HG03095 (cell line): ENCODE data around the gene CAPZA1.
"Not testable (repeated sequence)": the region's sequence is repeated elsewhere in the genome, so short reads cannot be mapped to it uniquely, and the experiment has no call there.

Experiments
- ATAC-seq: cut with Tn5 transposase; IDR thresholded peaks from one replicate; pipeline ENCODE4 v1.9.1; 2021; ENCODE audit warnings: moderate library complexity; ENCODE audit not compliant: unreplicated experiment

CAPZA1 gene

GRCh38 chr1:112626887-112627286, 7.3 kb downstream of the CAPZA1 start:
- no peak for ATAC-seq

DNA sequence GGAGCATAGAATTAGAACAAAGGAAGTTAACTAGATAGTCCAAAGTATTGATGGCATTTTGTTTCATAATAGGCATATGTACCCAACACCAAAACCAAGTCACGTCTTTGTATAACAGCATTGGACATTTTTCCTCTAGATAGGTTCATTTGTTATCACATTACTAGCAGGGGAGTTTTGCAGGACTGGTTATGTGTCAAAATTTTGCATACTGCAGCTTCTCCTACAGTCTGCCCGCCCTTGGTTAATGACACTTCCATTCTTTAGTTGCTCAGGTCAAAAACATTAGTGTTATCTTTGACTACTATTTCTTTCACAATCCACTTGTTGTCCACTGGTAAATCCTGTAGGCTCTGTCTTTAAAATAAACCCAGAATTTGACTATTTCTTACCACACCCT, 8.9 kb downstream of the CAPZA1 start:
- no peak for ATAC-seq

DNA sequence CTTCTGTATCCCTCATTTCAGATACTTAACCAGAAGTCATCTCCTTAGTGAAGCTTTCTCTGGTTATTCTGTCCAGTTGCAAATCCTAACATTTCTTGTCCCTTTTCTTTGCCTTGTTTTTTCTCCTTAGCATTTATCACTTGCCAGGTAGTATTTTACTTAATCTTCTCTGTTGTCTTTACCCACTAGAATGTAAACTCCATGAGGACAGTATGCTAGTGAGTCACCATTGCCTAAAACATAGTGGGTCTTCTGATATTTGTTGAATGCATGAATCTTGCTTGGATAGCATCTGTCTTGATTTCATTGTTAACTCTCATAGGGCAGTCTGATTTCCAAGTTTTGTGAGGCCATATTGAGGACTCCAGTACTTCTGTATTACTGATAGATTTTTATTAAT, 9.6 kb downstream of the CAPZA1 start:
- ATAC-seq, result no peak

DNA sequence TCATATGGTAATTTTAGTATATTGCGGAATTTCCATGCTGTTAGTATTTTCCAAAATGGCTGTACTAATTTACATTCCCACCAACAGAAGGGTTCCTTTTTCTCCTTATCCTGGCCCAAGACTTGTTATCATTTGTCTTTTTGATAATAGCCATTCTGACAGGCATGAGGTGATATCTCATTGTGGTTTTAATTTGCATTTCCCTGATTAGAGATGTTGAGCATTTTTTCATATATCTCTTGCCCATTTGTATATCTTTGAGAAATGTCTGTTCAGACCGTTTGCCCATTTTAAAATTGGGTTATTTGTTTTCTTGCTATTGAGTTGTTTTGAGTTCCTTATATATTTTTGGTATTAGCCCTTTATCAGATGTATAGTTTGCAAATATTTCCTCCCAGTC, 14.0 kb downstream of the CAPZA1 start:
- no peak for ATAC-seq

GRCh38 chr1:112634367-112634766, 14.7 kb downstream of the CAPZA1 start:
- no peak for ATAC-seq

DNA sequence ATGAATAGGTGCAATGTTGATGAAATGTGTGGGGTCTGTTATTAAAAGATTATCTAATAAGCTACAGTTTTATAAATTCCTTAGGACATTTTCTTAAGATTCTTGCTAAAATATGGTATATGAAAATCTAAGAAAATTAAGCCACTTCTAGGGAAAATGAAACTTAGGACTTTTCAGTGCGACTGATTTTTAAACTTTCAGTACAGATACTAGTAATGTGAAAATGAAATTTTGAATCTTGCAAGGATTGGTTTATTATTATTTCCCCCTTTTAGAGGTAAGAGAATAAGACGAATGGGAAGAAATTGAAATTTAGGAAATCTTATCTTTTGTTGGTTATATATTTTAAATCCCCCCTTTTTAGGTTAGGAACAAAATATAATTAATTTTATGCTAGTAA, 16.4 kb downstream of the CAPZA1 start:
- no peak for ATAC-seq

- ATAC-seq, result no peak
Observed at GRCh38 chr1:112636597-112637253, 17.1 kb downstream of the CAPZA1 start.

GRCh38 chr1:112637254-112638109, 17.9 kb downstream of the CAPZA1 start:
- no peak for ATAC-seq

GRCh38 chr1:112638110-112638428, 18.4 kb downstream of the CAPZA1 start:
- ATAC-seq, result no peak

- not testable (repeated sequence) for ATAC-seq
Observed at GRCh38 chr1:112640437-112640836, 20.8 kb downstream of the CAPZA1 start.

GRCh38 chr1:112643080-112643479, 23.4 kb downstream of the CAPZA1 start:
- ATAC-seq, result no peak

DNA sequence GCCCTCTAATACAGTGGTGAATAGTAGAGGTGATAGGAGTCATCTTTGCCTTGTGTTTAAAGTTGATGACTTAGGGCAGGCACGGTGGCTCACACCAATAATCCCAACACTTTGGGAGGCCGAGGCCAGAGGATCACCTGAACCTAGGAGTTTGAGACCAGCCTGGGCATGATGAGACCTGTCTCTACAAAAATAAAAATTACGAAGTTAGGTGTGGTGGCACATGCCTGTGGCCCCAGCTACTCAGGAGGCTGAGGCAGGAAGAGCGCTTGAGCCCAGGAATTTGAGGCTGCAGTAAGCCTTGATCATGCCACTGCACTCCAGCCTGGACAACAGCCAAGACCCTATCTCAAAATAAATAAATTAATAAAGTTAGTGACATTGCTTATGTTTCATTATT, 26.6 kb downstream of the CAPZA1 start:
- ATAC-seq, result no peak

- no peak for ATAC-seq
Observed at GRCh38 chr1:112651205-112651604, 31.6 kb downstream of the CAPZA1 start.

- no peak for ATAC-seq
Observed at GRCh38 chr1:112665857-112666256, 46.2 kb downstream of the CAPZA1 start.

DNA sequence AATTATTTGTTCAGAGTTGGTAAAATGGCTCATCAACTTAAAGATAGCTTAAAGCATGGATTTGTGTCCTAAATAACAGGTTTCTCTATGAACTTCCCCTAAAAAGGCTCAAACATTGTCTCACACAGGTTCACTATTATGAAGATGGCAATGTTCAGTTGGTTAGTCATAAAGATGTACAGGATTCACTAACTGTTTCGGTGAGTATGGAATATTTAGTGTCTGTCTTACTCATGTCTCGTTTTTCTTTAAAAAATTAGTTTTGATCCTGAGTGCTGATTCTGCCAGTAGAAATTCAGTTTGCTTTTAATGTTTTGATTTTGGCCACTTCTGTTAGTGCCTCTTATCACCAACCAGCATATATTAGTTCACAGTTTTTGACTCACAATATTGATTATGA, 47.3 kb downstream of the CAPZA1 start:
- ATAC-seq, result no peak

DNA sequence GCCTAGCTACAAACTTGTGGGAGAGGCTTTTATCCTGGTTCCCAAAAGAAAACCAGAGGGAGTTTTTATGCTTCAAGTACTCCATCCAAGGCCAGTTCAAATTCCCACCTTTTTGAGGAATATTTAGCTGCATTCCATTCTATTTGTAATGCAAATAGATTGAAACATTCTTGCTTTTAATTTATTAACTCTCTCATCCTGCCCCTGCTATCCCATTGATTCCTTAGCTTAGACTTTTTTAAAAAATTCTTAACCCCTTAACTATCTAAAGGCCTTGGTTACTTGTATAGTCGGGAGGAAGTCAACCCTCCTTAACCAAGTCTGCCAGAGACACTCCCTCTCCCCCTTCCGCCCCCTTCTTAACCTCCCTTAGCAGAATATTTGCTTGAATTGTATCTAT, 52.4 kb downstream of the CAPZA1 start:
- ATAC-seq, result no peak

GRCh38 chr1:112672842-112673241, 53.2 kb downstream of the CAPZA1 start:
- no peak for ATAC-seq

DNA sequence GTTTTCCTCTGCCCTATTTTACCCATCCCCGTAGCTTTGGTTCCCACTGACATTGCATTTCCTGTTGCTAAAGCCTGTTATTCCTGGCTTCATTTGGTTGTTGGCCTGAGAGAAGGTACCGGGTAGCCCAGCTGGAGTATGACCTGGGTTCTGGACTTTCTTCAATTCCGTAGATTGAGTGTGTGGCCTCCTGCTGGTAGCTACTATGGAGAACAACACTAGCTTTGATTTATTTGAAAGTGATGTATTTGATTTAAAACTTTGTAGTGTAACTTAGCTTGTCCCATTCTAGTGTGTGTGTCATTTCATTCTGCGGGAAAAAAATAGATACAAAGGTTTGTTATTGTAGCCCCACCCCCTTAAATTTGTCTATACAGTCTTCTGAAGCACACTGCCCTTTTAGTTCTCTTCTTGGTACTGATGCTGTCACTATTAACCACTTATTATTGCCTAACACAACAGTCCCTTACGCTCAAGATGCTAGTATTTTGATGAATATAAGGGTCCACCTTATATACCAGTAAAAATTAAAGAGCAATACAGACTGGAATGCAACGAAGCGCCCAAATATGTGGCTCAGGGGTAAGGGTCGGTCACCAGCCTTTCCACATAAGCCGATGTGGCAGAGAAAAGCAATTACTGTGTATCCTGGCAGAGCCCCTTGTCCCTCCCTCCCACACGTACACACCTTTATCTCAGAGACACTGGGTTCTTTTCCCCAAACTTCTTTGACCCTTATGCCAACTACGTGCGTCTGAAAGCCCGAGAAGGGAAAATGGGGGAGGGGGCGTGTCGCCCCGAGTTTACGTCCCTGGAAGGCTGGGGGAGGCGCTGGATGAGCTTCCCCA, 54.2 kb downstream of the CAPZA1 start:
- peak; percentile 2 for ATAC-seq

DNA sequence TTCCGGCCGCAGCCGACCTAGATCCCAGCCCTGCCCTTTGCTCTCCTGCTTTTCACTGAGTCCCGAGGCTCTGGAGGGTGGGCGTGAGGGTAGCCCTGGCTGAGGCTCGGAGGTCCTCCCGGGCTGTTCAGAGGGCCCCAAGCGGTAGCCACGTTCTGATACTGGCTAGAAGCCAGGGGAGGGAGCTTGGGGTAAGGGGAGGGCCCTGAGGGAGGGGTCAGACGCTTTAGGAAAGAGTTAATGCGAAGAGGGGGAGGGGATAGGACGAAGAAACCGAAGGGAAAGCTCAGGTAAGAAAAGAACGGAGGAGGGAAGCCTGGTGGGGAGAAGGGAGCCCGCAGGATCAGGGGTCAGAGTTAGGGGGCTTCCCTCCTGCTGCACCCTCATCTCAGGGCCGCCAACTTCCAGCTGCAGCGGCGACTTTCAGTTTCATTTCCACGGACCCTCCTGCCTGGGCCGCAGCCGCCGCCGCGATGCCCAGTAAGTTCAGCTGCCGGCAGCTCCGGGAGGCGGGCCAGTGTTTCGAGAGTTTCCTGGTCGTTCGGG, 54.9 kb downstream of the CAPZA1 start, which contains the start of gene MOV10:
TSS of gene MOV10 (plus strand) at position 220 of the 546 bp plus-strand sequence. CDS start at position 474, 254 bp downstream.
- peak; percentile 56 for ATAC-seq

GRCh38 chr1:112674986-112675727, 55.5 kb downstream of the CAPZA1 start:
- peak; percentile 37 for ATAC-seq
